Stomach (tissue), 9 donors: ENCODE measurements around the gene CSDE1. TPM values are rescaled to one million over a fixed set of nuclear protein-coding genes. Genes with fewer than 3 reads are reported as not detected.

Experiments
- DNase-seq, 2 donors: peaks; one replicate each; pipeline versions ENCODE4 v3.0.0 to v3.0.0-alpha.2; 2013 to 2019
- H3K27ac ChIP-seq, 5 donors: fragments of 200-600 bp in 4 of 5; sonication (generic) in 4 of 5; one replicate each; pipeline ENCODE4 v1.5.1; 2013 to 2019; ENCODE audit warnings: mild to moderate bottlenecking in 1 of 5, moderate library complexity in 1 of 5
- H3K27me3 ChIP-seq, 3 donors: fragments of 200-600 bp; sonication (generic); one replicate each; pipeline ENCODE4 v1.5.1; 2017 to 2019; ENCODE audit warnings: mixed run types in 1 of 3
- H3K36me3 ChIP-seq, 4 donors: fragments of 200-600 bp; sonication (generic); 1 replicate in 3 of 4; 2 replicates in 1 of 4; pipeline ENCODE4 v1.5.1; 2016 to 2019
- H3K4me1 ChIP-seq, 4 donors: fragments of 200-600 bp; sonication (generic); one replicate each; pipeline ENCODE4 v1.5.1; 2016 to 2019
- H3K4me3 ChIP-seq, 4 donors: fragments of 200-600 bp; sonication (generic) in 3 of 4; one replicate each; pipeline ENCODE4 v1.5.1; 2016 to 2019; ENCODE audit warnings: mild to moderate bottlenecking in 1 of 4
- H3K9me3 ChIP-seq, 4 donors: fragments of 200-600 bp; sonication (generic); one replicate each; pipeline ENCODE4 v1.5.1; 2016 to 2019
- CTCF ChIP-seq, 7 experiments: fragments of 450-650 bp in 4 of 7; fragments of 200-600 bp in 3 of 7; sonication (generic) in 3 of 7; IDR thresholded peaks; one replicate each; pipeline ENCODE4 v1.5.1; 2016 to 2019; ENCODE audit warnings: antibody characterized with exemption in 7 of 7, control low read depth in 2 of 7, mild to moderate bottlenecking in 1 of 7
- EP300 ChIP-seq: sonication (generic); formaldehyde crosslinking; IDR thresholded peaks from one replicate; pipeline ENCODE4 v1.6.1; 2017; ENCODE audit warnings: antibody characterized with exemption
- POLR2A ChIP-seq, 4 donors: fragments of 450-650 bp; IDR thresholded peaks; one replicate each; pipeline ENCODE4 v1.6.1; 2016; ENCODE audit warnings: antibody characterized with exemption in 4 of 4, control low read depth in 2 of 4, mild to moderate bottlenecking in 1 of 4, moderate library complexity in 1 of 4
- POLR2AphosphoS5 ChIP-seq, 3 donors: sonication (generic); formaldehyde crosslinking; IDR thresholded peaks; one replicate each; pipeline ENCODE4 v1.6.1; 2016; ENCODE audit warnings: antibody characterized with exemption in 3 of 3
- WGBS, 5 donors: extraction: QIAGEN DNeasy Blood & Tissue Kit in 3 of 5; methylation state at CpG; one replicate each; pipeline versions ENCODE4 v1.1.5 to v1.1.7; 2013 to 2018; 5-methylcytosine and 5-hydroxymethylcytosine counted together
- intact Hi-C: fragments of 100-400 bp; cut with DNase I; formaldehyde crosslinking; loops from one replicate; pipeline ENCODE4 v1.15.1; 2023; ENCODE audit warnings: low total_unique reads
- polyA plus RNA-seq, 3 donors: library from polyadenylated mRNA; stranded (reverse); fragments of 200-250 nt; gene quantifications; one replicate each; pipeline ENCODE4 v1.2.3, GENCODE V29; 2013
- small RNA-seq, 4 donors: library from RNA; depleted of rRNA; stranded (forward); fragments of <200 nt; gene quantifications; one replicate each; pipeline ENCODE3, GENCODE V24; 2016
- total RNA-seq, 5 donors: library from RNA; depleted of rRNA; stranded (reverse); fragments of >200 nt; gene quantifications; one replicate each; pipeline versions ENCODE4 v1.1.0 to v1.2.3, GENCODE V29; 2014 to 2016
- donor health status: healthy with polysubstance abuse.
- donor health status: Bipolar disorder and iron deficiency.
- donor health status: healthy.

Gene CSDE1
- total and polyA plus RNA-seq, 8 donors, result 129 to 679 (median 374) TPM

GRCh38 chr1:114668784-114669561, 88.8 kb downstream of the CSDE1 start:
- TF ChIP-seq CTCF (IDR thresholded peaks at IDR 0.05) (no peak), POLR2A (IDR thresholded peaks at IDR 0.05) (no peak), POLR2AphosphoS5 (IDR thresholded peaks at IDR 0.05) (no peak), EP300 (no peak)
- peak overlapping the region; percentile 61 to 86 (median 64) for H3K4me3 ChIP-seq
- peak in 1 of 2 donors; percentile 31 for DNase-seq
- H3K27ac ChIP-seq, result peak overlapping the region in 4 of 5 donors; percentile 78 to 89 (median 83)
- peaks cover 6 to 23% (median 13%) of the 10 kb centered on the region in 4 donors for H3K4me1 ChIP-seq
- no peaks in the 10 kb centered on the region for H3K9me3 ChIP-seq
- 28 to 39% (median 35%) methylated on average over 13 of the region's 13 CpGs for WGBS, 5 donors
- intact Hi-C loops, result no loop called here
- H3K27me3 ChIP-seq, result no peaks in the 10 kb centered on the region
- no peaks in the 10 kb centered on the region for H3K36me3 ChIP-seq

GRCh38 chr1:114668373-114668772, 89.4 kb downstream of the CSDE1 start:
- 69 to 82% (median 78%) methylated on average over 4 of the region's 4 CpGs for WGBS, 5 donors
- no peaks in the 10 kb centered on the region for H3K27me3 ChIP-seq
- H3K4me1 ChIP-seq, result peaks cover 6 to 23% (median 13%) of the 10 kb centered on the region in 4 donors
- no peak overlapping the region for H3K27ac ChIP-seq
- H3K4me3 ChIP-seq, result peak overlapping the region in 1 of 4 donors; percentile 86
- no peaks in the 10 kb centered on the region for H3K9me3 ChIP-seq
- DNase-seq, result peak in 1 of 2 donors; percentile 3
- TF ChIP-seq POLR2AphosphoS5 (IDR thresholded peaks at IDR 0.05), result no peak
- no peak for TF ChIP-seq CTCF (IDR thresholded peaks at IDR 0.05)
- TF ChIP-seq EP300, result no peak
- no peak for TF ChIP-seq POLR2A (IDR thresholded peaks at IDR 0.05)
- H3K36me3 ChIP-seq, result no peaks in the 10 kb centered on the region
- intact Hi-C loops, result no loop called here

- H3K27me3 ChIP-seq, result no peaks in the 10 kb centered on the region
- H3K4me1 ChIP-seq, result peaks cover 6 to 23% (median 13%) of the 10 kb centered on the region in 4 donors
- no peaks in the 10 kb centered on the region for H3K36me3 ChIP-seq
- no peak for TF ChIP-seq EP300
- TF ChIP-seq CTCF (IDR thresholded peaks at IDR 0.05), result no peak
- no peak for TF ChIP-seq POLR2A (IDR thresholded peaks at IDR 0.05)
- TF ChIP-seq POLR2AphosphoS5 (IDR thresholded peaks at IDR 0.05), result no peak
- no peak overlapping the region for H3K4me3 ChIP-seq
- WGBS, 5 donors, result 82 to 91% (median 87%) methylated on average over 3 of the region's 3 CpGs
- no peak overlapping the region for H3K27ac ChIP-seq
- no peaks in the 10 kb centered on the region for H3K9me3 ChIP-seq
- intact Hi-C loops, result no loop called here
- DNase-seq, result no peak
Observed at GRCh38 chr1:114666954-114667353, 90.8 kb downstream of the CSDE1 start.

Small RNA genes lying within 50 kb of the gene (small RNA-seq; reads per million reads assigned to genes)
- gene RN7SL432P, result 0 reads per million in 4 donors
- gene RNY1P13, result 0 to 0.10 (median 0) reads per million in 4 donors

Other genes with a start within 250 kb of the CSDE1 start
- 100 to 1,000 TPM in 1 of 5 donors, 10 to 100 TPM in 4; 17.1 to 211 (median 68.0) TPM for gene TRIM33, start 246.8 kb downstream of the CSDE1 start, total RNA-seq
- 10 to 100 TPM in 2 of 3 donors, 1 to 10 TPM in 1; 7.2 to 17.3 (median 11.3) TPM for gene TRIM33, start 246.8 kb downstream of the CSDE1 start, polyA plus RNA-seq
- 10 to 100 TPM in 3 of 5 donors, 1 to 10 TPM in 2; 4.3 to 54.8 (median 24.2) TPM for gene BCAS2, start 176.4 kb downstream of the CSDE1 start, total RNA-seq
- gene BCAS2, start 176.4 kb downstream of the CSDE1 start, polyA plus RNA-seq, result 10 to 100 TPM; 34.4 to 43.7 (median 35.4) TPM
- 1 to 10 TPM in 4 of 5 donors, under 1 TPM in 1; 0.89 to 5.3 (median 3.6) TPM for gene DENND2C, start 87.9 kb downstream of the CSDE1 start, total RNA-seq
- gene DENND2C, start 87.9 kb downstream of the CSDE1 start, polyA plus RNA-seq, result 1 to 10 TPM in 2 of 3 donors, under 1 TPM in 1; 0.93 to 7.3 (median 1.2) TPM
- not detected for gene AMPD1, start 62.4 kb downstream of the CSDE1 start, total RNA-seq
- gene AMPD1, start 62.4 kb downstream of the CSDE1 start, polyA plus RNA-seq, result under 1 TPM in 1 of 3 donors, not detected in 2; 0.62 TPM
- 10 to 100 TPM; 14.7 to 62.1 (median 29.0) TPM for gene NRAS, start 41.2 kb downstream of the CSDE1 start, total RNA-seq
- gene NRAS, start 41.2 kb downstream of the CSDE1 start, polyA plus RNA-seq, result 10 to 100 TPM in 2 of 3 donors, 1 to 10 TPM in 1; 9.2 to 23.5 (median 18.9) TPM
- gene SIKE1, start 22.7 kb upstream of the CSDE1 start, total RNA-seq, result 100 to 1,000 TPM in 1 of 5 donors, 10 to 100 TPM in 4; 18.0 to 111 (median 23.7) TPM
- gene SIKE1, start 22.7 kb upstream of the CSDE1 start, polyA plus RNA-seq, result 10 to 100 TPM; 10.2 to 26.6 (median 13.9) TPM
- gene SYCP1, start 96.9 kb upstream of the CSDE1 start, total RNA-seq, result not detected
- gene SYCP1, start 96.9 kb upstream of the CSDE1 start, polyA plus RNA-seq, result not detected